NCI-H748 treated with DMSO at 0.1 percent for 48 hours (cell line): ENCODE data around the gene WDR76.
A peak's percentile ranks its signal among the peaks of the same experiment; 100 is the strongest.
"Not testable (repeated sequence)": the region's sequence is repeated elsewhere in the genome, so short reads cannot be mapped to it uniquely, and the experiment has no call there.

Experiments used
- DNase-seq: peaks from one replicate; lab custom pipeline; 2025; lab: John Stamatoyannopoulos, UW

WDR76 gene

GRCh38 chr15:43826508-43827341, at the start of gene WDR76:
Gene WDR76 (plus strand): TSS chr15:43827002. CDS start chr15:43827033, 31 bp downstream.
- peak; percentile 45 for DNase-seq

DNA sequence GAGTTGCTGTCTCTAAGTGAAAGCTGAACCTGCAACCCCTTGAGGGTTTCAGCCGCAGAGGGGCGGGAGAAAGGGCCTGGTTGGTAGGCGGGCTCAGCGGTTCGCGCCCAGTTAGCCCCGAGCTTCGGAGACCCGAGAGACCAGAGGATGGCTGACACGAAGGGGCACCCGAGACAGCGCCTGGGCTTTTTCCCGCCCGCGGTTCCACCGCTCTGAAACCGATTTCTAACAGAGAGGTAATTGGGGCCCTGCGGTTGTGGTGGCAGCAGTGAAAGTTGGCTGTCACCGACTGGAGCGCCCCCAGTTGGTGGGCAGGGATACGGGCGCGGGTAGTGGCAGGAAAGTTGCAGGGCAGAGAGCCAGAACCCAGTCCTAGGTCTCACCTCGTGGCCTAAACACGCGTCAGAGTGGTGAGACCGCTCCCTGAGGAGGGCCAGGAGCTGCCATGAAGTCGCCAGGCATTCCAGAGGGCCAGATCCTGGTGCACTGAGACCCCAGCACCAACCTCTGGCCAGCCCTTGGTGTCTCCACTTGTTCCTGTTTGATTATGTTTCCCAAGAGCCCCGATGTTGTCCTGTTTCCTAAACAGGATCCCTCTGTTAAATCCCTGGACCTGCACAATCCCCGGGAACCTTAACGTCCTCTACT, 49.4 kb upstream of the WDR76 start:
- DNase-seq: peak; percentile 49

DNA sequence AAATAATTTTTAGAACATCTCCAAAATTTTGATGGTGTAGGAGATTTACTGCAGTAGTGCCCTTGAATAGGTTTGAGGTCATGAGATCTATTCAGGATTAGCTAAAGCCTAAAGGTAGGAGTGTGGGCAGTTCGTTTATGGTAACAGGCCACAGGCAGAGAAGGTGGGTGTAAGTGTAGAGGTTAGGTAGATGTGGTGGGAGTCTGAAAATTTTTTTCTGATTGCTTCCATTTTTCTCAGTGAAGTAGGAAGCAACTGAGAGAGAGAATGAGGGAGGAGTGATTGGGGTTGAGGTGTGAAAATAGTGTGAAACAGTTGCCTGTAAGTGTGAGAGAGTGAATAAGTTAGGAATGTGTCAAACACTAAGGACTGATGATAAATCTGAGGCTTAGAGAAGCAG, 47.8 kb upstream of the WDR76 start:
- no peak for DNase-seq

DNA sequence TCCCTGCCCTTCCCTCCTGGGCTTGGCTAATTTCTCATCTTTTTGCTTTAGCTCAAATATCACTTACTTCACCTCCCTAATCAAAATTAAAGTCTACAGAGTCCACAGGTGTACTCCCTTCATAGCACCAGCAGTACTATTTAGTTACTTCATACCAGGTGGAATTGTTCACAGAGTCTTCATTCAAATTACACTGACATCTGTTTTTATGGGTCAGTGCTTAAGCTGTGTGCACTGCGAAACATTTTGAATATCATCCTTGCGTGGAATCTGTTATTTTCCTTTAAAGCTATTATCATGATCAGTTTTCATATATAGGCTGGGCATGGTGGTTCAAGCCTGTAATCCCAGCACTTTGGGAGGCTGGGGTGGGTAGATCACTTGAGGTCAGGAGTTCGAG, 37.4 kb upstream of the WDR76 start:
- no peak for DNase-seq

DNA sequence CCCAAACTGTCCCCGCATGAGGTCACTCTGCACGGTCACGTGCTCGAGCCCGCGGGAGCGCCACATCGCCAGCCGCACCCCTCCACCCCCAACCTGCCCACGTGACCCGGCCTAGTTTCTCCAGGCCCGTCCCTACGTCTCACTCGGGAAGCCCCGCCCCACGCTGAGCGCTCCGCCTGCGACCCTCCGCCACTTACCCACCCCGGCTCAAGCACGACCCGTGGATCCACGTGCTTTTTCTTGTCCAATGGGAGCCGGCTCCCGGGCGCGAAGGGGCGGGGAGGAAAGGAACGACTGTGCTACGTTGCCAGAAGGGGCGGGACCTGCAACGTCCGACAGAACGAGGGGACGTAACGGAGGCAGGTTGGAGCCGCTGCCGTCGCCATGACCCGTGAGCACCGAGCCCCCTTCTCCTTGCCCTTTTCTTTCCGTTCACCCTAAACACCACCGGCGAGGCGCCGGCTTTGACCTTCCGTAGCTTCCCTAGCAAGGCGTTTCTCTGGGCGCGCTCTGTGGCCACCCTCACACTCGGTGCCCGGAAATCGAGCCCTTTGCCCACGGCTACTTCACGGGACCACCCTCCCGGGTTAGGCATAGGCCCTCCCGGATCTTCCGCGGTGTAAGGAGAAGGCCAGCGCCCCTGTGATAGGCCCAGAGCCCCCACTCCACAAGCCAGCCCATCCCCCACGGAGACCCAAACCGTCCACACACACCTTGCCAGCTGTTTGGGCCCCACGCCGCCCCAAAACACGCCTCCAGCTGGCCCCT, 34.6 kb upstream of the WDR76 start, which contains the start of gene SERF2:
SERF2 (plus strand) TSS at position 328 of the 768 bp plus-strand sequence; CDS start at position 385, 57 bp downstream.
- DNase-seq: peak; percentile 83

DNA sequence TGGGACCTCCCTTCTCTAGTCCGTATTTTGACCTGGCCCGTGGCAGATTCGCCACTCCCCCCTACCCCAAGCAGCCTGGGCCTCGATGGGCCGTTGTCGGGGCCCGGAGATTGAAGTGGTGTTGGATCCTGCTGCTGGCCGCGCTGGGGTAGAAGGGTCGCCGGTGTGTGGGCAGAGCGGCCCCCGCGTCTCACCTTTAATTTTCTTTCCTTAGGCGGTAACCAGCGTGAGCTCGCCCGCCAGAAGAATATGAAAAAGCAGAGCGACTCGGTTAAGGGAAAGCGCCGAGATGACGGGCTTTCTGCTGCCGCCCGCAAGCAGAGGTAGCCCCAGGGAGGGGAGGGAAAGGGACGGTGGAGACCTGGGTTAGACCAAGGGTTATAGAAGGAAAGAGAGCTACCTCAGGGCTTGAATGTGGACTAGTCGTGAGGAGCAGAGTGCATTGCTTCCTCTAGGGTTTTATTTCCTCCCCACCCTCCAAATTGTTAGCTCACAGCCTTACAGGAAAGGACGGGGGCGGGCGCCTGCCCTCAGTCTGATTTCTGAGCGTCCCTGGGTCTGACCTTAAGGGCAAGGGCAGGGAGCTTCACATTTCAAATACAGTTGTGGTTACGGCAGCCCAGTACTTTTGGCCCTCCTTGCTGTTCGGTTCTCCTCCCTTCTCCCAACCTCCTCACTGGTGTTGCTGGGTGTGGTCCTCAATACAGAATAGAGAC, 33.9 kb upstream of the WDR76 start:
- DNase-seq: no peak

GRCh38 chr15:43793647-43794046, 33.2 kb upstream of the WDR76 start:
- DNase-seq: no peak

DNA sequence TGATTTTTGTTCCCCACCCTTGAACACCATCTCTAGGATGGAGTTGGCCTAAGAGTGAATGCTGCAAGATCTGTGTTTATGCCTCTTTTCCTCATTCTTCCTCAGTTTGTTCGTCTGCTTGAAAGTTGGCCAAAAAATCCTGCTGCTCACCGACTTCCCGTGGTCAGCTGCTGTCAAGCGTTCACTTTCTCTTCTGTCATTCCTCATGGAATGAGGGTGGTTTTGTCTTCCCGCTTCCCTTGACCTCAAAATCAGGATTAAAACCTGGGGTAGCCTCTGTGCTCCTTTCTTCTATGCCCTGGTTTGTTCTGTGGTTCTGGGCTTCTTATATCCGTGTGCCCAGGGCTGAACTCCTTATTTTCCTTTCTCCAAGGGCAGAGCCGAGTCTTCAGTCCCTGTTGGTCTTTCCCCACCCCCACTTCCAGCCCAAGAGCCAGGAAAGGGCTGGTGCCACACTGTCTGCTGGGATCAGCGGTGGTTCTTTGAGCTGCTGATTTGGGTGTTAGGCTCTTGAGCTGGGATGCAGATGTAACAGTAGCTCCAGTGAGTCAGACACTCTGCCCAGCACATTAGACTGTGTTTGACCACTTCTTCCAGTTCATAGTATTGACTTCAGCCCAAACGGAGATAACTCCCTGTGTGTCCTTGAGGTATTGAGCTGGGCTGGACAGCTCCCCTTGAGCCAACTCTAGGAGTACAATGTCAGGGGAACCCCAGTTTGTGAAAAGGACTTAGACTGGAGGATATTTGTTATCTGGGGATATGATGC, 32.3 kb upstream of the WDR76 start:
- DNase-seq: no peak

GRCh38 chr15:43795197-43795596, 31.6 kb upstream of the WDR76 start:
- DNase-seq: no peak

GRCh38 chr15:43795997-43796396, 30.8 kb upstream of the WDR76 start:
- no peak for DNase-seq

DNA sequence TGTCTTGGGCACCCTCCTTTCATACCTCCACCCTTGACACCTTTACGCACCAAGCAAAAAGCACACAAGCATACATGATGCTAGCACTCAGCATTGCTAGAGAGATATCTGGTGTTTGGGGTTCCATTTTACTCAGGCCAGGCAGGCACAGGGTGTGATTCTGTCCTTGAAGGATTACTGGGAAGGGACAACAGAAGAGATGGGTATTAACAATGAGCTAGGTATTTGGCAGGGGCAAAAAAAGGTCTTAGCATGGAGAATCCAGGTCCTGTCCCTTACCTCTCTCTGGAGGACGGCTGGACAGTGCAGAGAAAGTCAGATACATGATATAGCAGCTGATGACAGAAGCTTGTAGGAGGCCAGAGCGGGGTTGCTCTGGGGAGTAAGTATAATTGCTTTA, 30.2 kb upstream of the WDR76 start:
- no peak for DNase-seq

GRCh38 chr15:43799209-43799944, 27.4 kb upstream of the WDR76 start:
- DNase-seq: no peak

DNA sequence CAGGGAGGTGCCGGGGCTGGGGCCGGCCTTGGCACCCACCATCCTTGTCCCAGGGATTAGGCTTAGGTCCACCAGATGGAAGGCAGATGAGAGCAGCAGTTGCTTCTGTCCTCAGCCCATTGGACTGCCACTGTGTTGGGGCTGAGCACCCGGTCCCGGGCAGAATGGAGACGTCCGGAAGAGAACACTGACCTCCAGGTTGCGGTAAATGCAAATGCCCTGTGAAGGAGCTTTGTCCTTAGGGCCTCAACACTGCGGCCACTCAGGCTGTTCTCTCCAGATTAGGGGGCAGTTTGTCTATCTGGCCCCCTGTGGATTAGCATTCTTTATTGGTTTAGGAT, 26.9 kb upstream of the WDR76 start, which contains the start of gene SERINC4:
SERINC4 (minus strand) TSS at position 276 of the 341 bp plus-strand sequence; CDS start at position 42, 234 bp downstream.
- DNase-seq: no peak

GRCh38 chr15:43800286-43801141, 26.3 kb upstream of the WDR76 start, which contains the start of gene HYPK:
Gene HYPK (plus strand): TSS chr15:43800599. CDS start chr15:43800623, 24 bp downstream.
- peak; percentile 38 for DNase-seq

GRCh38 chr15:43802676-43803075, 24.1 kb upstream of the WDR76 start:
- DNase-seq: not testable (repeated sequence)

DNA sequence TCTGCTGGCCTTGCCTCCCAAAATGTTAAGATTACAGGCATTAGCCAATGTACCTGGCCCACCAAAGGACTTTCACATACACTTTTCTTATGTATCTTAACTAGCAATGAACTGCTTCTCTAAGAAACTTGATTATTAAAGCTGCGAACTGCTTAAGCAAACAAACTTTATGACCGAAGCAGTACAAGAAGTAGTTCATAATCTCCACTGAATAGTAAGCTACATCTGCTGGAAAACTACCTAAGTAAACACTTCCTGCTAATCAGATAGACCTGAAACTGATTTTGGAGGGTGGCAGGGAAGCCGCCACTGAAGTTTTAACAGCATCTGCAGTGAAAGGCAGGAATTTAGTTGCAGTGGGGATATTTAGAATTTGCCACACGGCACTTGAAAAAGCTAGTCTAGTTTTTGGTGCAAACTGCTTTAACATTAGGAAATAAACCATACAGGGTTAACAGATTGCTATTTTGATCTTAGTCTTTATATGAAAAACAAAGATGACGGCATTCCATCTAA, 18.3 kb upstream of the WDR76 start:
- no peak for DNase-seq

- no peak for DNase-seq
Observed at GRCh38 chr15:43808960-43809678, 17.7 kb upstream of the WDR76 start.

DNA sequence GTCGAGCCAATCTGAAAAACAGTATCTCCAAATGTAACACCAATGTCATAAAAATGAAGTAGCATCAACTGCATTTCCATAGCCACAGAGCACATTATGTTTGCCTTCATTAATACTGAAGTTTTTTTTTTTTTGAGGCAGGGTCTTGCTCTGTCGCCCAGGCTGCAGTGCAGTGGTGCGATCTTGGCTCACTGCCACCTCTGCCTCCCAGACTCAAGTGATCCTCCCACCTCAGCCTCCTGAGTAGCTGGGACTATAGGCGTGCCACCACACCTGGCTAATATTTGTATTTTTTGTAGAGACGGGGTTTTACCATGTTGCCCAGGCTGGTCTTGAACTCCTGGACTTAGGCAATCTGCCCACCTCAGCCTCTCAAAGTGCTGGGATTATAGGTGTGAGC, 11.7 kb upstream of the WDR76 start:
- not testable (repeated sequence) for DNase-seq
